H1 (cell line): ENCODE results near the gene CEP41. TPM values are rescaled to one million over a fixed set of nuclear protein-coding genes. Genes with fewer than 3 reads are reported as not detected.

ENCODE experiments used
- ASH2L ChIP-seq: fragments of 200-600, 300-600 bp; sonication (generic); IDR thresholded peaks from one replicate; pipeline ENCODE4 v1.7.1; 2017; ENCODE audit warnings: low read length
- CHD1 ChIP-seq: IDR thresholded peaks from 2 replicates; pipeline ENCODE4 v1.6.1; 2012; ENCODE audit warnings: low read depth, low read length, improper control_type of control experiment
- CHD7 ChIP-seq: fragments of 300-600 bp; sonication (generic); IDR thresholded peaks from 2 replicates; pipeline ENCODE4 v1.7.1; 2012; ENCODE audit warnings: low read length, moderate library complexity, mild to moderate bottlenecking, inconsistent platforms; ENCODE audit not compliant: insufficient replicate concordance
- CTBP2 ChIP-seq: IDR thresholded peaks from 2 replicates; pipeline ENCODE4 v1.7.0; 2011; ENCODE audit warnings: borderline replicate concordance, mild to moderate bottlenecking, moderate library complexity, mixed read lengths, low read length; ENCODE audit not compliant: insufficient read depth, insufficient read length
- EP300 ChIP-seq, 2 experiments: IDR thresholded peaks; 1 replicate in 1 of 2; 2 replicates in 1 of 2; pipeline ENCODE4 v1.6.1; 2011 to 2012; ENCODE audit warnings: low read depth in 2 of 2, low read length in 2 of 2, mild to moderate bottlenecking in 2 of 2, borderline replicate concordance in 1 of 2, inconsistent platforms in 1 of 2, moderate library complexity in 1 of 2
- JUND ChIP-seq: IDR thresholded peaks from 2 replicates; pipeline ENCODE4 v1.6.1; 2011; ENCODE audit warnings: mild to moderate bottlenecking, improper control_type of control experiment, low read length
- PHF8 ChIP-seq: fragments of 200-600 bp; sonication (generic); conservative IDR thresholded peaks from 2 replicates; pipeline ENCODE4 v1.7.1; 2012; ENCODE audit warnings: low read depth, mild to moderate bottlenecking, inconsistent platforms, low read length, moderate library complexity
- RAD21 ChIP-seq, 2 experiments: IDR thresholded peaks in 1 of 2; conservative IDR thresholded peaks in 1 of 2; 2 replicates each; pipeline ENCODE4 v1.6.1; 2011; ENCODE audit warnings: low read depth in 2 of 2, low read length in 2 of 2, improper control_type of control experiment in 1 of 2, inconsistent platforms in 1 of 2, mild to moderate bottlenecking in 1 of 2, moderate library complexity in 1 of 2
- YY1 ChIP-seq: IDR thresholded peaks from 2 replicates; pipeline ENCODE4 v1.6.1; 2011; ENCODE audit warnings: low read depth, mild to moderate bottlenecking, low read length
- polyA plus RNA-seq, 7 experiments: library from polyadenylated mRNA; depleted of rRNA in 3 of 7; stranded (reverse) in 5 of 7; unstranded in 2 of 7; fragments of >200 nt in 5 of 7; fragments of 200-250 nt in 2 of 7; gene quantifications; 1 replicate in 5 of 7; 2 replicates in 1 of 7; 4 replicates in 1 of 7; pipeline versions ENCODE4 v1.2.1 to v1.2.3, GENCODE V29; 2011 to 2013; ENCODE audit warnings: missing spikeins in 2 of 7, mixed read lengths in 2 of 7
- total RNA-seq: library from RNA; stranded (reverse); fragmentation: NEBNext Ultra II Directional; extraction: Animal tissue kit (Norgen Biotek cat#: 25700); gene quantifications from 2 replicates; pipeline ENCODE4 v1.2.1, GENCODE V29; 2021

The CEP41 gene
- total and polyA plus RNA-seq, 2 of the 8 experiments (the other 6 are each of a cell fraction or from before 2014, with no cell fraction given), result 9.3 to 12.8 TPM

- no peak for TF ChIP-seq CHD1
- no peak for TF ChIP-seq CHD7
- TF ChIP-seq YY1, result peak; percentile 79; the same call in 1 of the 2 replicates
- TF ChIP-seq RAD21 (IDR thresholded peaks at IDR 0.05 in 1 of 2, conservative IDR thresholded peaks at IDR 0.05 in 1 of 2; ENCODE audit: low read depth in 2 of 2, low read length in 2 of 2), result peak; percentile 68 to 73
- TF ChIP-seq EP300 (IDR thresholded peaks at IDR 0.05; ENCODE audit: borderline replicate concordance in 1 of 2, low read depth in 2 of 2, low read length in 2 of 2), result peak in 1 of 2 experiments; percentile 38; a peak in 1 of 3 replicates
- peak; percentile 53 for TF ChIP-seq ASH2L
- no peak for TF ChIP-seq CTBP2
- peak; percentile 17; the same call in 1 of the 2 replicates for TF ChIP-seq JUND
- peak; percentile 82 for TF ChIP-seq PHF8
Observed at GRCh38 chr7:130486114-130486953, 45.5 kb upstream of the CEP41 start (continued).
